GM15510 (cell line): Measurements from ENCODE around the gene DRC7.

ENCODE experiments used
- POLR2A ChIP-seq: IDR thresholded peaks from 3 replicates; pipeline ENCODE4 v1.6.1; 2011; ENCODE audit warnings: borderline replicate concordance; ENCODE audit not compliant: insufficient read length; ENCODE audit errors: extremely low read depth

The DRC7 gene

DNA sequence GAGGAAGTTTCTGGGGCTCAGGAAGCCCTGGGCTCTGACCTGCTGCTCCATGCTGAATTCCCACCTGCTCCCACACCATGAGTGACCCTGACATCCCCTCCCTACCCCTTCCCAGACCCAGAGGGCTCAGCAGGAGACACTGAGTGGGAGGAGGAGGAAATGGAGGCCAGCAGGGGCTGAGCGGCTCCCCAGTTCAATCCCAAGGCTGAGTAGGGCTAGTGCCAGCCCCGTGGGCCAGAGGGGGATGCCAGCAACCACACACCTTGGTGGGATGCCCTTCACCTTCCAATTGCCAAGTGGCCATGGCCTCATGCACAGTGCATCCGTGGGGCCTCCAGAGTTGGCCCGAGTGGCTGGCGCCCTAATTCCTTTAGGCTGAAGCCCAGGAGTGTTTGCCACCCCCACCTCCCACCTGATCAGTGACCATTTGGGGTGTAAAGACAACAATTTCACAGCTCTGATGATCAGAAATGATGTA is 27.5 kb upstream of the DRC7 start:
- TF ChIP-seq POLR2A, result no peak

DNA sequence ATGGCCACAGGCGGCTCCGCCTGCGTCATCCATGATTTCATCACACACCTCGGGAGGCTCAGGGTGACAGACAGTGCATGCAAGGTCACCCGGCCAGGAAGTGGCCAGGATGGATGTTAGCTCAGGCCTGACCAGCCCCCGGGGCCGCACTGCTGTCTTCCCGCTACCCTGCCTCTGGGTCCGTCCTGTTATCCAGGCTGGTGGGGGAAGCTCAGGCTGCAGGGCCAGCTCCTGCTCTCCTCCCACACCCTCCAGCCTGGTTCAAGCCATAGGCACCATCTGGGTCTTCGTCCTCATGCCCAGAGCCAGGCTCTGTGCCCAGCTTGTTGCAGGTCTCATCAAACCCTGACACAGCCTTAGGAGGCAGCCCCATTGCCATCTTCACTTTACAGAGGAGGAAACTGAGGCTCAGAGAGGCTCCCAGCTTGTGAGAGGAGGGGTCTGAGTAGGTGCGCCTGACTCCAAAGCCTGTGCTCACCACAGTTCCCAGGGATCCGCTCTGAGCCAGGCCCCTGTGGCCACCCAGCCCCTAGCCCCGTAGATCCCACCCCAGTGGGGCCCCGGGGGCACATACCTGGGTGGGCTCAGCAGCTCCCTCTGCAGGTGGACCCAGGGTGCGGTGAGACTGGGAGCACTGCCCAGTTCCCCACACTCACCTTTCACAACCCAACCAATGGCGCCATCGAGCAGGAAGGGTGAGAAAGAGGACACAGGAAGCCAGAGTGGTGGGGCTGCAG is 26.9 kb upstream of the DRC7 start:
- TF ChIP-seq POLR2A, result no peak

DNA sequence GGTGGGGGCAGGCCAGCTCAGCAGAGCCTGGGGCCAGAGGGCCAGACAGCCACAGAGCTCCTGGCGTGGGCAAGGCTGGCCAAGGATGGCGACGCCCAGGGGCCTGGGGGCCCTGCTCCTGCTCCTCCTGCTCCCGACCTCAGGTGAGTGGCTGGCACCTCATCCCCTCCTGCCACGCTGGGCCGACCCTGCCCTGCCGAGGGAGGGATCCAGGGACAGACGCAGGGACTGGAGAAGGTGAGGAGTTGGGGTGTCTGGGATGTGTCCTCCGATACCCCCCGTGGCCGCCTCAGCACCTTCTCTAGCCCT is 26.4 kb upstream of the DRC7 start, which contains the start of gene ADGRG3:
Gene ADGRG3 (plus strand): TSS at position 44 of the 309 bp plus-strand sequence. CDS start 42 bp downstream, at position 86.
- no peak for TF ChIP-seq POLR2A

DNA sequence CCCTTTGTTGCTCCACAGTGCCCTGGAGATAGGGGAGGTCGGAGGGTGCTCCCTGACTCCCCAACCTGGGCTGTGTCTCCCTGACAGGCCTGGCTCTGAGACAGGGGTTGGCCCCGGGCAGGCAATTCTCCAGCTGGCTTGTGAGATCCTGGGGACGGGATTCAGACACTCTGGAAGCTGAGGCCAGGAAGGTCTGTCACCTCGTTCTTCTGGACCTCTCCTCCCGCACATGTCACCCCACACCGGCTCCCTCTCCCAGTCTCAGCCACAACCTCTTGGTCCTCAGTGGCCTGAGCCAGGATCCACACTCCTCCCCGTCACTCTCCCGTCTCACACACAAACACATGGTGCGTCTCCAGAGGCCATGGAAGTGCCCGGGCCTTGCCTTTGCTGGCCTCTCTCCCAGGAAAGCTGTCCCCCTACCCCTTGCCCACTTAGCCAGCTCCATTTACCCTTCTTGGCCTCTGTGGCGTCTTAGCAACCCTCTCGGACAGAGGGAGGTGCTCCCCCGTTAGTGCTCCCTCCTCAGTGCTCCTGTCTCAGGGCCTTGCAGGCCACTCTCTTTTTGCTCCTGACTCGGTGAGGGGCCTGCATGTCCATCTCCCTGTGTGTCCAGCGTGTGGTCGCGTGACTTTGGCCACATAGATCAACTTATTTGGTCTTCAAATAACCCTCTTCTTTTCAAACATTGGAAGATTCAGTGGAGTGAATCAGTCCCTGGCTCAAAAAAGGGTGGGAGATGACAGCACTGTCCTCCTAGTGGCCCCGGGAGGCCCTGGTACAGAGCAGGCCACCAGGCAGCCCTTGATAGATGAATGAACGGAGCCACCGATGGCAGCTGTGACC is 25.8 kb upstream of the DRC7 start:
- TF ChIP-seq POLR2A, result no peak

DNA sequence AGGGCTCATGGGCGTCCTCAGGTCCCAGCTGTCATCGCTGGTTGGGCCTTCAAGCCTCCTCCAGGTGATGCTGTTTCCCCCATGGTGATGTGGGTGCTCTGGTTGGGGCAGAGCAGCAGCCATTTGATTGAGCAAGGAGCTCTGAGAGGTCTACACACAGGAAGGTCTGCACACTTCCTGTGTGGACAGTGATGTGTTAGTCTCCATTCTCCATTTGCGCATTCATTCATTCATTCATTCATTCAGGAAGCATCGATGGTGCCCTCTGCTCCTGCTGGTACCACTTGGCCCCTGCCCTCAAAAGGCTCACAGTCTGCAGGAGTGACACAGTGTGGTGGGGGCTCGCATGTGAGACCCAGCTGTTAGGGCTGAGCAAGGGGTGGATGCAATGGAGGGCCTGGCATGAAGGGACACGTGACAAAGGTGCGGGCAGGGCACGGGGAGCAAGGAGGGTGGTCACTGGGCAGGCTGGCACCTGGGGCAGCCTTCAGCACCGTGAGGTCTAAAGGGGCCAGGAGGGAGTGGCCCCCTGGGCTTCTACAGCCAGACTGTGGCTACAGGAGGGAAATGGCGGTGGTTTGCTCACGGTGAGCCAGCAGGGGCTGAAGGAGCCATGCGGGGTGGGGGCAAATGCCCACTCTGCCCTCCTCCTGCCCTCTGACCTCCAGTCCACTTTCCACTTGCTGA is 25.0 kb upstream of the DRC7 start:
- TF ChIP-seq POLR2A, result no peak

DNA sequence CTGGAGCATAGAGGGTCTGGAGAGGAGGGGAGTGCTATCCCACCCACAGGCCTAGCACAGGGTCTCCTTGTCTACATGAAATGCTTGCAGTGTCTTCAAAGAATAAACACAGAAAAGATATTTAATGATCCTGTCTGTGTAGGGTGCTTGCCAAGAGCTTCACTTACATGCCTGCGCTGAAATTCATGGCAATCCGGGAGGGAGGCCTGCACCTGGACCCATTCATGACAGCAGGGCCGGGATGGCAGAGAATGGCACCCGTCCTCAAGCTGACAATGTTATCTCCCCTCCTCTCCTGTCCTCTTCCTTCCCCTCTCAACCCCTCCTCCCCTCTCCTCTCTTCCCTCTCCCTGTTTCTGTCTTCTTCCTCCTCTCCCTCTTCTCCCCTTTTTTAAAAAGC is 24.4 kb upstream of the DRC7 start:
- no peak for TF ChIP-seq POLR2A

DNA sequence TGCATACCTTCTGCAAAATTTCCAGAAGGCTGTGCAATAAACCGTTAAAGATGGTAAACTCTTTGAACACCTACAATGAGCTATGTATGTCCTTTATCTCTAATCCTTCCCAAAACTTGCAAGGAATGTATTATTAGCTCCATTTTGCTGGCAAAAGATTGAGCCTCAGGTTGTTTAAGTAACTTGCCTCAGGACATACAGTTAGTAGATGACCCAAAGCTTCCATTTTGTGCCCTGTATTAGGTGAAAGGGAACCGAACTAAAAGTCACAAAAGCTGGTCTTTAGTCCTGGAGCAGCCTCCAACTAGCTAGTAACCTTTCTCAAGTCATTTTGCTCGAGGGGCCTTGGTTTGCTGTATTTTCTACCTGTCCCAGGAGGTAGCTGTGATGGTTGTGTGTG is 22.2 kb upstream of the DRC7 start:
- no peak for TF ChIP-seq POLR2A

DNA sequence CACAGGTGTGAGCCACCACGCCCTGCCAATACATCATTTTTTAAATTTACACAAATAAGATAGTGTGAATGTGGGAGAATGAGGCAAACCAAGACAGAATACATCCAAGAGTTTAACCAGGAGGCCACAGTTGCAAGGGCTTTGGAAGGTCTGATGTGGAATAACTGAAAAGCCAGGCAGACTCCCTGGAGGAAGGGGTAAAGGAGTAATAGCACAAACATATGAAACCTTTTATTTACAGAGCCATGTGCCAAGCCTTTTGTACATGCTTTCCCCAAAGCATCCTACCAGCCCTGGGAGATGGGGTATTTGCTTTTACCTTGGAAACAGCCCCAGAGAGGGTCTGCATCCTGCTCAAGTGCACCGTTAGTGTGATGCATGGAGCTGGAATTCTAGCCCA is 21.8 kb upstream of the DRC7 start:
- no peak for TF ChIP-seq POLR2A

DNA sequence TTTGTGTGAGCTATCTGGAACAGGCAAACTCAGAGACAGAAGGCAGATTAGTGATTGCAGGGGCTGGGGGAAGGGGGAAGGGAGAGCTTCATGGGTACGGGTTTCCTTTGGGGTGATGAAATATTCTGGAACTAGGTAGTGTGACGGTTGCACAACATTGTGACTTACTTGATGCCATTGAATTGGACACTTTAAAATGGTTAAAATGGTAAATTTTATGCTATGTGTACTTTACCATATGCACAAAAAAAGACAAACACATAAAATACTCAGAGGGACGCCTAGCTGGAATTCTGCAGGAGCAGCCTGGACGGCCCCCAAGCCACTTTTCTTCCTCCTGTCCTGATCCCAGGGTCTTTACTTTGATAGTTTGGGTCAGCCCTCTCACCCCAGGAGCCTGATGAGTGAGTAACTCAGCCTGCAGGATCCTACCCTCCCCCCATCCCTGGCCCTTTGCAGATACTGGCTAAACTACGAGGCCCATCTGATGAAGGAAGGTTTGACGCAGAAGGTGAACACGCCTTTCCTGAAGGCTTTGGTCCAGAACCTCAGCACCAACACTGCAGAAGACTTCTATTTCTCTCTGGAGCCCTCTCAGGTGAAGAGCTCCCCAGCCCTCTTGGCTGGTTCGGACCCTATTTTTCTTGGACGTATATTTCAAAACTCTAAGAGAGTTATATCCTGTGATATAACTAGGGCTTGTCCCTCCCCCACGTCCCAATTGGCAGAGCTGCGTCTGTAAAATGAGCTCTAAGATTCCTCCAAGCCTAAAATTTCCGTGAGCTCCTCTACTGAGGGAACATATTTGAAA is 18.7 kb upstream of the DRC7 start:
- TF ChIP-seq POLR2A, result no peak

DNA sequence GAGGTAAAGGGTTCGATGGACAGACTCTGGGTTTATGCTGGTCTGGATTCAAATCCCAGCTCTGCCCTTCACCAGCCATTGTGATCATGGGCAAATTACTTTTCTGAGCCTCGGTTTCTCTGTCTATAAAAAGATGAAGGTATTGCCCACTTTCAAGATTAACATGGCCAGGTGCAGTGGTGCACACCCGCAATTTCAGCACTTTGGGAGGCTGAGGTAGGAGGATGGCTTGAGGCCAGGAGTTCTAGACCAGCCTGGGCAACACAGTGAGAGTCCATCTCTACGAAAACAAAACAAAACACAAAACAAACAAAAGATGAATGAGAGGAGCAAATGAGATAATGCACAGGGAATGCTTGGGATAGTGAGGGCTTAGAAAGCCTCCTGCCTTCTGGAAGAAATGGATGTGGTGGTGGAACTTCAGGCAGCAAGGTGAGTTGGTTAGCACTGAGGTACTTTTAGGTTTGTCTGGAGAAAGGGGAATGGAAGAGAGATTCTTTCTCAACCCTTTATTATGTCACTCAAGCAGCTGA is 18.0 kb upstream of the DRC7 start:
- no peak for TF ChIP-seq POLR2A

DNA sequence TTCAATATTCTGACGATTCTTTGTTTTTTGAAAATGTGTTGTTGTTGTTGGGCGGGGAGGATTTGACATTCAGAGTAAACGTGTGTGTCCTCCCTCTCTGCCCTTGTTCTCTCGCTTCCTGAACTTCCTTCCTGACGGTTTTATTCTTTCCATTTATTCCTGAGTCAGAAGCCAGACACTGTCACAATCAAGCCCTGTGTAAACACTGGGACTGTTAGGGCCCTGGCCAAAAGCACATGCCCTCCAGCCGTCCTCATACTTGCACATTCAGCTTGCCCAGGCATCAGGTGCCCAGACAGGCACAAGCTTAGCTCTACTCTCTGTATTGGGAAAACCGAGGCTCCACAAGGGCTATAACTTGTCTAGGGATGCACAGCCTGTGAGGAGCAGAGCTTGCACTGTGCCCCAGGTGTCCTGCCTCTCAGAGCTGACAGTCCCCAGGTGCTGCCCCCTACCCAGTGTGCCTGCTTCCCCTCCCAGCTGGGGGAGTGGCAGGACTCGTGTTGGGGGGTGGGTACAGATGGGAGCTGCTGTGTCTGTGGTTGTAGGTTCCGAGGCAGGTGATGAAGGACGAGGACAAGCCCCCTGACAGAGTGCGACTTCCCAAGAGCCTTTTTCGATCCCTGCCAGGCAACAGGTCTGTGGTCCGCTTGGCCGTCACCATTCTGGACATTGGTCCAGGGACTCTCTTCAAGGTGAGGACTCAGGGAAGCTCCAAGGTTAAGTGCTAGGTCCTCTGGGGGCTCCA is 16.8 kb upstream of the DRC7 start:
- no peak for TF ChIP-seq POLR2A

DNA sequence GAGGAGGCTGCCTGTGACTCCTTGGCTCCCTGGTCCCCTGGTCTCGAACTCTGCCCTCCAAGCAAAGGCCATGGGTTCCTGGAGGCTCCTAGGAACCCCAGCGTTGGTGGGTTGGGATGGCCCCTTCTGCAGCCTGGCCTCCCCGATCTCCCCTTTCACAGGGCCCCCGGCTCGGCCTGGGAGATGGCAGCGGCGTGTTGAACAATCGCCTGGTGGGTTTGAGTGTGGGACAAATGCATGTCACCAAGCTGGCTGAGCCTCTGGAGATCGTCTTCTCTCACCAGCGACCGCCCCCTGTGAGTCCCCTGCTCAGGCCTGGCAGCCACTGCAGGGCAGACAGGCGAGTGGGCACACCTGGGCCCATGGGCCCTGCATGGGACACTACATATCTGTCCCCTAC is 15.6 kb upstream of the DRC7 start:
- TF ChIP-seq POLR2A, result no peak

DNA sequence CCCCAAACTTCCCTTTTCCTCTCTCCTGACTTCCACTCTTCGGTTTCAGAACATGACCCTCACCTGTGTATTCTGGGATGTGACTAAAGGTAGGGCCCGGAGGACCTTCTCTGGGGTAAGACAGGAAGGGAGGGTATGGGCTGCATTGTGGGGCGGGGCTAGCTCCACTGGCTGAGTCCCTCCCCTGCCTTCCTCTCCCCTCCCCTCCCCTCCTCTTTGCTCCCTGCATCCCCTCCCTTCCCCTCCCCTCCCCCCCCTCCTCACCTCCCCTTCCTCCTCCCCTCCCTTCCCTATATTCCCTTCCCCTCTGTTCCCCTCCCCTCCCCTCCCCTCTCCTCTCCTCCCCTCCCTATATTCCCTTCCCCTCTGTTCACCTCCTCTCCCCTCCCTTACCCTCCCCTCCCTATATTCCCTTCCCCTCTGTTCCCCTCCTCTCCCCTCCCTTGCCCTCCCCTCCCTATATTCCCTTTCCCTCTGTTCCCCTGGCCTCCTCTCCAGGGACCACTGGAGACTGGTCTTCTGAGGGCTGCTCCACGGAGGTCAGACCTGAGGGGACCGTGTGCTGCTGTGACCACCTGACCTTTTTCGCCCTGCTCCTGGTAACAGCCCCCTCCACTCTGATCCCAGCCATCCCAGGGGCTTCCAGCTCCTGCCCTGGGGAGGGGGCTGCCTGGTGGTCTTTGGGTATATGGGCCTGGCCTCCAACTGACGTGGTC is 14.7 kb upstream of the DRC7 start:
- TF ChIP-seq POLR2A, result no peak
